Right kidney (tissue), 9 donors: Measurements from ENCODE around the gene ADAMTS7.
A peak's percentile ranks its signal among the peaks of the same experiment; 100 is the strongest.
"Not testable (repeated sequence)": the region's sequence is repeated elsewhere in the genome, so short reads cannot be mapped to it uniquely, and the experiment has no call there.

Experiments
- DNase-seq: peaks from one replicate; pipeline ENCODE4 v3.0.0-alpha.2; 2016
- long read RNA-seq, 8 donors: transcript quantifications; one replicate each; lab custom pipeline, GENCODE V29; 2026

Gene ADAMTS7, protein sequence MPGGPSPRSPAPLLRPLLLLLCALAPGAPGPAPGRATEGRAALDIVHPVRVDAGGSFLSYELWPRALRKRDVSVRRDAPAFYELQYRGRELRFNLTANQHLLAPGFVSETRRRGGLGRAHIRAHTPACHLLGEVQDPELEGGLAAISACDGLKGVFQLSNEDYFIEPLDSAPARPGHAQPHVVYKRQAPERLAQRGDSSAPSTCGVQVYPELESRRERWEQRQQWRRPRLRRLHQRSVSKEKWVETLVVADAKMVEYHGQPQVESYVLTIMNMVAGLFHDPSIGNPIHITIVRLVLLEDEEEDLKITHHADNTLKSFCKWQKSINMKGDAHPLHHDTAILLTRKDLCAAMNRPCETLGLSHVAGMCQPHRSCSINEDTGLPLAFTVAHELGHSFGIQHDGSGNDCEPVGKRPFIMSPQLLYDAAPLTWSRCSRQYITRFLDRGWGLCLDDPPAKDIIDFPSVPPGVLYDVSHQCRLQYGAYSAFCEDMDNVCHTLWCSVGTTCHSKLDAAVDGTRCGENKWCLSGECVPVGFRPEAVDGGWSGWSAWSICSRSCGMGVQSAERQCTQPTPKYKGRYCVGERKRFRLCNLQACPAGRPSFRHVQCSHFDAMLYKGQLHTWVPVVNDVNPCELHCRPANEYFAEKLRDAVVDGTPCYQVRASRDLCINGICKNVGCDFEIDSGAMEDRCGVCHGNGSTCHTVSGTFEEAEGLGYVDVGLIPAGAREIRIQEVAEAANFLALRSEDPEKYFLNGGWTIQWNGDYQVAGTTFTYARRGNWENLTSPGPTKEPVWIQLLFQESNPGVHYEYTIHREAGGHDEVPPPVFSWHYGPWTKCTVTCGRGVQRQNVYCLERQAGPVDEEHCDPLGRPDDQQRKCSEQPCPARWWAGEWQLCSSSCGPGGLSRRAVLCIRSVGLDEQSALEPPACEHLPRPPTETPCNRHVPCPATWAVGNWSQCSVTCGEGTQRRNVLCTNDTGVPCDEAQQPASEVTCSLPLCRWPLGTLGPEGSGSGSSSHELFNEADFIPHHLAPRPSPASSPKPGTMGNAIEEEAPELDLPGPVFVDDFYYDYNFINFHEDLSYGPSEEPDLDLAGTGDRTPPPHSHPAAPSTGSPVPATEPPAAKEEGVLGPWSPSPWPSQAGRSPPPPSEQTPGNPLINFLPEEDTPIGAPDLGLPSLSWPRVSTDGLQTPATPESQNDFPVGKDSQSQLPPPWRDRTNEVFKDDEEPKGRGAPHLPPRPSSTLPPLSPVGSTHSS (N-terminal part only)
- long read RNA-seq, donor 1, partial matches to known transcripts = 766 of 798 reads
- long read RNA-seq, donor 1, other reads (novel, unspliced or antisense) = 32 of 798 reads
- long read RNA-seq, donor 2, partial matches to known transcripts = 526 of 606 reads
- long read RNA-seq, donor 2, other reads (novel, unspliced or antisense) = 79 of 606 reads
- long read RNA-seq, donor 3, full-length matches to known transcripts = 1 of 1 reads
- long read RNA-seq, donor 3, partial matches to known transcripts = 0 of 1 reads
- long read RNA-seq, donor 3, other reads (novel, unspliced or antisense) = 0 of 1 reads
- long read RNA-seq, donor 4, partial matches to known transcripts = 12 of 12 reads
- long read RNA-seq, donor 4, other reads (novel, unspliced or antisense) = 0 of 12 reads
- long read RNA-seq, donor 5, partial matches to known transcripts = 338 of 627 reads
- long read RNA-seq, donor 5, other reads (novel, unspliced or antisense) = 289 of 627 reads
- long read RNA-seq, donor 6, full-length matches to known transcripts = 1 of 6 reads
- long read RNA-seq, donor 6, partial matches to known transcripts = 5 of 6 reads
- long read RNA-seq, donor 6, other reads (novel, unspliced or antisense) = 0 of 6 reads
- long read RNA-seq, donor 7 = 0 reads
- long read RNA-seq, donor 8, full-length matches to known transcripts = 1 of 669 reads
- long read RNA-seq, donor 8, partial matches to known transcripts = 374 of 669 reads
- long read RNA-seq, donor 8, other reads (novel, unspliced or antisense) = 294 of 669 reads

DNA sequence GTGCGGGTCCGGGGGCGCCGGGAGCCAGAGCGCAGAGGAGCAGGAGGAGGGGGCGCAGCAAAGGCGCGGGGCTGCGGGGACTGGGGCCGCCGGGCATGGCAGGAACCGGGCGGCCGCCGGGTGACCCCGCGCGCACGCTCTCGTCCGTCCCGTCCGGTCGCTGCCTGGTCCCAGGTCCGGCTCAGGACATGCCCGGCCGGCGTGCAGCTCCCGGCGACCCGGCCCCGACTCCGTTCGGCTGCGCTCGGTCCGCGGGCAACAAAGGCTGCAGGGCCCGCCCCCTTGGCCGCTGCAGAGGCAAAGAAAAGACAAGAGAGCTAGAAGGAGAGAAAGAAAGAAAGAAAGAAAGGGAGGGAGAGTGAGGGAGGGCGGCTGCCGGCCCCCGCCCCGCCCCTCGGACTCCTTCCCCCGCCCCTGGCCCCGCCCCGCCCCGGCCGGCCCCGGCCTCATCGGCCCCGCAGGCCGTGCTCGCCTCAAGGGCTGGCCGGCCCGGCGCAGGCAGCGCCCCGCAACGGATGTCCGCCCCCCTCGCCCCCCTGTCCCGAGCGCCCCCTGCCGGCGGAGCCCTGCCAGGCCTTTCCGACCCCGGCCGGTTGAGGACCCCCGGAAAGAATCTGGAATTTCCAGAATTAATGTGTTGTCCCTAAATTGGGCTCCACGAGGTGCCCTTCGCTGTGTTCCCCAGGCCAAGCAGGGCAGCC lies at the start of gene ADAMTS7:
Gene ADAMTS7 (minus strand): TSS at position 341 of the 701 bp plus-strand sequence. CDS start 244 bp downstream, at position 97.
- peak; percentile 92 for DNase-seq

DNA sequence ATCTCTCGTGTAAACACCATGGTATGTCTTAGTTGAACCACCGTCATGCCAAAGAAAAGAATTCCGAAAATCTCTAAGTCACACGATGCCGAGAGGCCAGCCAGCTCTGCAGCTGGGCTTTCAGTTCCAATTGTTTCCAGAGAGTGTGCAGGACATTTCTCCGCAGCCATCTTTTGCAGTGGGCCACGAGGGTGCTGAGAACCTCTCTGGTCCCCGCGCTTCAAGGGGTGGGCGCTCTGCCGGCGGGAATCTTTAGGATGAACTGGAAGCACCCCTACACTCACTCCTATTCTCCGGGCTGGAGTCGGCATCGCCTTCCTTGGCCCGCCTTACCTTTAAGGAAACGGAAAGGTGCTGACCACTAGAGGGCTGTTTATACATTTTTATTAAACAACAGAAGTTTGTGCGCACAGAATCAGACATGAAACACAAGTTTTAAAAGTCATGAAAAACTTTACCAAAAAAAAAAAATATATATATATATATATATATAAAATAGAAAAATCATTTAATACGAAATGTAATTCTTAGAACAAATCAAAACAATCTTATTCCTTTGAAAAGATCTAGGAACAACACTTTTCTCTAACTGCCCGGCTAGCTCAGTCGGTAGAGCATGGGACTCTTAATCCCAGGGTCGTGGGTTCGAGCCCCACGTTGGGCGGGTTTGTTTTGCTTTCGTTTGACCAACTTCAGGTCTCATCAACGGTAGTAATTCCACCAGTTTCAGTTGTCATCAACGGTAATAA lies 48.9 kb upstream of the ADAMTS7 start:
- peak; percentile 83 for DNase-seq

DNA sequence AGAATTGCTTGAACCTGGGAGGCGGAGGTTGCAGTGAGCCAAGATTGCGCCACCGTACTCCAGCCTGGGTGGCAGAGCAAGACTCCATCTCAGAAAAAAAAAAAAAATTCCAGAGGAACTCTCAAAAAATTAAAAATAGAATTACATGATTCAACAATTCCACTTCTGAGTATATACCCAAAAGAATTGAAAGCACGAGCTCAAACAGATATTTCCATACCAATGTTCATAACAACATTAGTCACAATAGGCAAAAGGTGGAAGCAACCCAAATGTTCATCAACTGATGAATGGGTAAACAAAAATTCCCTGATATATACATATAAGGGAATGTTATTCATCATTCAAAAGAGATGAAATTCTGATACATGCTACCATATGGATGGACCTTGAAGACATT lies 44.5 kb upstream of the ADAMTS7 start:
- no peak for DNase-seq

DNA sequence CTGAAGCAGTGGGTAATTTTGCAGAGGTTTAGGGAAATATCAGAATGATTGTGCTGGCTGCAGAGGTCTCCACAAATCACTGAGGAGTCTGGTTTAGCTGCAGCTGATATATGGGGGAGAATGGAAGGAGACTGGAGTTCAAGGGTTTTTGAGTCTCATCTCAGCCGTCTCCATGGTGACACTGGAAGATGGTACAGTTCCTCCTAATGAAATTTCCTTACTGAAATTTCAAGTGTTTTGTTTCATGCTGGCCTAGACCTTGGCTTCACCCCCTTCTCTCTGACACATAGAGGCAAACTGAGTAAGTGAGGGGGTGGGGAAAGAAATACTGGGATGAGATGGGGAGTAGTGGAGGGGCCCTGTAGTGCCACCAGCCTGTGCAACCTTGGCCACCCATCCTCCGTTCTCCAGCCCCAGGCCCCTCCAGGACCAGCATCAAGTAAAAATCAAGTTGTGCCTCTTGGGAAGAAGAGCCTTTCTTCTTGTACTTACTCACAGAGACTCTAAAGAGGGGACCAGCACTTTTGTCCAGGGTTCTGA lies 43.6 kb upstream of the ADAMTS7 start:
- DNase-seq = no peak

DNA sequence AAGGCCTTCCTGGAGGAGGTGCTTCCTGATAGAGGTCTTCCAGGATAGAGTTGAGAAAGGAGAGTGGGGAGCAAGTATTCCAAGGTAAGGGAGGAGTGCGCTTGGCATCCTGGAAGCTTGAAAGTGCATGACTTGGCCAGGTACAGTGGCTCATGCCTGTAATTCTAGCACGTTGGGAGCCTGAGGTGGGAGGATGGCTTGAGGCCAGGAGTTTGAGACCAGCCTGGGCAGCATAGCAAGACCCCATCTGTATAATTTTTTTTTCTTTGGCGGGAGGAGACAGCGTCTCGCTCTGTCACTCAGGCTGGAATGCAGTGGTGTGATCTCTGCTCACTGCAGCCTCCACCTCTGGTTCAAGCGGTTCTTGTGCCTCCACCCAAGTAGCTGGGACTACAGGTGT lies 42.2 kb upstream of the ADAMTS7 start:
- DNase-seq = no peak

DNA sequence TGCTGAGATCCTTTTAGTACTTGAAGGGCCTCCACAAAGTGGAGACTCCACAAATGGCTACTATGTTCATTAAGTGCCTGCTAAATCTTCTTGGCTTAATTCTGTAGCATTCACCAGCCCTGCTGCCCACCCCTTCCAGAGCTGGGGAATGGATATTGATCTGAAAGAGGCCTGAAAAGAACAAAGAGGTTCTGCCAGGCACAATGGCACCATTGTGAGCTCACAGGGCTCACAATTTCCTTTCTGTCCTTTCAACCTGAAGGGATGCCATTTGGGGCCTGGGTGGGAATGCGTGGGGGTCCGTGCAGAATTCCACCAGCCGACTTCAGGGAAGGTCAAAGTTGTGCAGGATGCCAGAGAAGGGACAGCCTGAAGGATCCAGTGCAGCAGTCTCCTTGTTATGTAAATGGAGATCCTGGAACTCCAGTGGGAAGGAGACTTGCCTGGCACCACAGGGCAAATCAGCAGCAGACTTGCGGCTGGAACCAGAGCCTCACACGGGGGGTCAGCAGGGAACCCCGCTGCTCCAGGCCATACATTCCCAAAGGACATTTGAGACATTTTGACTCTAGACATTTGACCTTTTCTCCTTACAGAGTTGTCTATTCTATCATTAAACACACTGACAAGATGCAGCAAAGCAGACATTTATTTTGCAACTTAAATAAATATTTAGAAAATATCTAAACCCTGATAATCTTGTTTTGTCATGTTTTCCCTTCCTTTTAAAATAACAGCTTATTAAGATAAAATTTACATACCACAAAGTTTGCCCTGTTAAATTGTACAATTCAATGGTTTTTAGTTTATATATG lies 39.9 kb upstream of the ADAMTS7 start:
- no peak for DNase-seq

DNA sequence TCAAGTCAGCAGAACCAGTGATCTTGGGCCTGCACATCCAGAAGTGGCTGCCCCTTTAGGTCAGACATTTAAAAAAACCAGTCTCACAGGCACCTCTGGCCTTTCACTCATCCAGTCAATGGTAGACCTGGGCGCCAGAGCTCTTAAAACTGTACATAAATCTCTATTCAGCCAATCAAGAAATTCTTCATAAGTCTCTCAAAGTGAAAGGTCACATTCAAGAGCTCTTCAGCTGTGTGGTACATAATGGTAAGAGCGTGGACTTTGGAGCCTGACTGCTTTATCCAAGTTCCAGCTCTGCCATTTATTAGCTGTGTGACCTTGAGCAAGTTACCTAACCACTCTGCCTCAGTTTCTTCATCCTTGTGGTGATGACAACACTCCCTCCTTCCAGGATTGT lies 39.1 kb upstream of the ADAMTS7 start:
- DNase-seq = no peak

DNA sequence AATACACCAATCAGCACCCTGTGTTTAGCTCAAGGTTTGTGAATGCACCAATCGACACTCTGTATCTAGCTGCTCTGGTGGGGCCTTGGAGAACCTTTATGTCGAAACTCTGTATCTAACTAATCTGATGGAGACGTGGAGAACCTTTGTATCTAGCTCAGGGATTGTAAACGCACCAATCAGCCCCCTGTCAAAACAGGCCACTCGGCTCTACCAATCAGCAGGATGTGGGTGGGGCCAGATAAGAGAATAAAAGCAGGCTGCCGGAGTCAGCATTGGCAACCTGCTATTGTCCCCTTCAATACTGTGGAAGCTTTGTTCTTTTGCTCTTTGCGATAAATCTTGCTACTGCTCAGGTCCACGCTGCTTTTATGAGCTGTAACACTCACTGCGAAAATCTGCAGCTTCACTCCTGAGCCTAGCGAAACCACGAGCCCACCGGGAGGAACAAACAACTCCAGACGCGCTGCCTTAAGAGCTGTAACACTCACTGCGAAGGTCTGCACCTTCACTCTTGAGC lies 36.2 kb upstream of the ADAMTS7 start:
- DNase-seq = not testable (repeated sequence)

DNA sequence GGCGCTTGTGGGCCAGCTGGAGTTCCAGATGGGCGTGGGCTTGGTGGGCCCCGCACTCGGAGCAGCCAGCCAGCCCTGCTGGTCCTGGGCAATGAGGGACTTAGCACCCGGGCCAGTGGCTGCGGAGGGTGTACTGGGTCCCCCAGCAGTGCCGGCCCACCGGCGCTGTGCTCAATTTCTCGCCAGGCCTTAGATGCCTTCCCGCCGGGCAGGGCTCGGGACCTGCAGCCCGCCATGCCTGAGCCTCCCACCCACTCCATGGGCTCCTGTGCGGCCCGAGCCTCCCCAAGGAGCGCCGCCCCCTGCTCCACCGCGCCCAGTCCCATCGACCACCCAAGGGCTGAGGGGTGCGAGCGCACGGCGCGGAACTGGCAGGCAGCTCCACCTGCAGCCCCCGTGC lies 35.6 kb upstream of the ADAMTS7 start:
- DNase-seq = not testable (repeated sequence)

DNA sequence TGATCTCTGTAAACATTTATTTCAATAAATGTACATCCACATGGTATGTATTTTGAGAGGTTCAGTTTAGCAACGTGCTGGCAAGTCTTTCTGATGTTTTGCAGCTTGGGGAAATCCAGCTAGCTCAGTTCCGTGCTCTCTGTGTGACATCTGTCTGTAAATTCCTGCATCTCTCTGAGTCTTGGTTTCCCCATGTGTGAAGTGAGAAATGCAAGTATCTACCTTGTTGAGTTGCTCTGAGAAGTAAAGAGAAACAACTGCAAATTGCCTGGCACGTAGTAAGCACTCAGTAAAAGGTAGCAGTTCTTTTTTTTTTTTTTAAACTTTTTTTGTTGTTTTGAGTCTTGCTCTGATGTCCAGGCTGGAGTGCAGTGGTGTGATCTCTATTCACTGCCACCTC lies 31.3 kb upstream of the ADAMTS7 start:
- no peak for DNase-seq

DNA sequence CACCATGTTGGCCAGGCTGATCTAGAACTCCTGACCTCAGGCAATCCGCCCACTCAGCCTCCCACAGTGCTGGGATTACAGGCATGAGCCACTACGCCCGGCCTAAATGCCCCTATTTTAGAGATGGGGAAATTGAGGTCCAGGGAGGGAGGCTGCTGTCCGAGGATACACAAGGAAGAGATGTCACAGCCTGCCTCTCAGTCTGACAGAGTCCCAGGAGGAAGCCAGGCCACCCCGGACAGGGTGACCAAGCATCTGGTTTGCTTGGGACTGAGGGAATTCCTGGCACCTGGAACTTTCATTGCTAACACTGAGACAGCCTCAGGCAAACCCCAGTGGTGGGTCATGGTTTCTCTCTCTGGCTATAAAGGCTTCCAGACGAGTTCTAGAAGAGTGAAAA lies 30.6 kb upstream of the ADAMTS7 start:
- no peak for DNase-seq

DNA sequence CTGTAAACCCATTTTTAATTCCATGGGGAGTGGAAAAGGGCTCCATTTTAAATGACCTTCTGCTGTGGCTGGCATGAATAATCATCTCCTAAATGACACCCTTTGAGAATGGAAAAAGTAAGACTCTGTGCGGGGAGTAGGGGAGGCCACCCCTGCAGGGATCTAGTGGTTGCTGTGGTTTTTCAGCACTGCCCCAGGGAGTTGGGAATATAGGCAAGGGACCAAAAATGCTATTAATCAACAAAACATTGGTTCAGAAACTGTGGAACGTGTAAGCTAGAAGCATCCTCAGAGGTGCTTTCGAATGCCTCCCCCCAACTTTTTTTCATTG lies 30.1 kb upstream of the ADAMTS7 start:
- no peak for DNase-seq

DNA sequence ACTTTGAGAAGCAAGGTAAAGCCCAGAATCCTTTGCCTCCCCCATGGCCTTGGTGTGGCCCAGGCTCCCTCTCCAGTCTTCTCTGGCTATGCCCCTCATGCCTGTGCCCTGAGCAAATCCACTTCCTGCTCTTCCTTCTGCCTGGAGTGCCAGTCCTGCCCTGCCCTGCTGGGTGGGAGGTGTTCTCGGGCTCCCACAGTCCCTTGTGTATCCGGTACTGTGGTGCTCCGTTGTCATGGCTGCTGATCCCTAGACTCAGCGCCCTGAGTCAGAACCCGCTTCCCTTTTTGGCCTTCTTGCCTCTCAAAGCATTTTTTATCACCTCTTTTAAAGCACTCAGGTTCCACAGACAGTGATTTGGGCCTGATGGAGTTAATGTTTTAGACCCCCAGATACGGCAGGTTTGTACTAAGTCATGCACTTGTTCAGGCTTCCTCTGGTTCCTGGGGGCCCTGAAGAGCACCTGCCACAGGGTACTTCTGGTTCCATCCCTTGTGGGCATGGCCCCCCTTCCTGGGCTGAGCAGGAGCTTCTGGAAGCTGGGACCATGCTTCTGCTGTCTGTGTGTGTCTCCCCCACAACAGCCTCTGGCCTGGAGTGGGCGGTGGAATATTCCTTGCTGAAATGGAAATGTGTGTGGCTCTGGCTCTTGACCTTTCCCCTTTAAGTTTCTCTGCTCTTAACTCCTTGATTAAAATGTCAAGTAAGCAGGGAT lies 29.6 kb upstream of the ADAMTS7 start:
- DNase-seq = no peak

DNA sequence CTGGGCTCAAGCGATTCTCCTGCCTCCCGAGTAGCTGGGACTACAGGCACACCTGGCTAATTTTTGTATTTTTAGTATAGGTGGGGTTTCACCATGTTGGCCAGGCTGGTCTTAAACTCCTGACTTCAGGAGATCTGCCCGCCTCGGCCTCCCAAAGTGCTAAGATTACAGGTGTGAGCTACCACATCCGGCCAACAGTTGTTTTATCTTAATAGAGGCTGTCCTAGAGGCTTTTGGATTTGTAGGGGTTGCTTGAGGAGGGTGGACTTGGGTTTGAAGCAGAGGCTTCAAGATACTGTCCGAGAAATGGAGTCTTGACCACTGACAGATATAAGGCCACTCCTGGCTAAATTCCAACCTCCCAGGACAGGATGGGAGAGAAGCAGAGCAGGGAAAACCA lies 27.9 kb upstream of the ADAMTS7 start:
- not testable (repeated sequence) for DNase-seq

DNA sequence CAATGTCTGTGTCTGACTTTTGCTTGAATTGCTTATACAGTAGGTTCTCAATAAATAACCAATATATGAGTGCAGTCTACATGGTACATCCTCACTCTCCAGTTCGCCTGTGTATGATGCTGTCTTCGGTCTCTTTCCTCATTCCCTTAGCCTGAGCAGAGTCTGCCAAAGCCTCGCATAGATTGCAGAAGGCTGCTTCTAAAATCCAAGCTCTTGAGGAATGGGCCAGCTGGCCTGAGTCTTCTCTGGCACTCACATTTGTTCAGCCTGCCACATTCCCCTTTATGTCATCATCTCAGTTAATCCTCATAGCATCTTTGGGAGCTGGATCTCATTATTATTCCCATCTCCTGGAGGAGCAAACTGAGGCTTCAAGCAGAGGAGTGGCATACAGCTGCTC lies 27.2 kb upstream of the ADAMTS7 start:
- no peak for DNase-seq

DNA sequence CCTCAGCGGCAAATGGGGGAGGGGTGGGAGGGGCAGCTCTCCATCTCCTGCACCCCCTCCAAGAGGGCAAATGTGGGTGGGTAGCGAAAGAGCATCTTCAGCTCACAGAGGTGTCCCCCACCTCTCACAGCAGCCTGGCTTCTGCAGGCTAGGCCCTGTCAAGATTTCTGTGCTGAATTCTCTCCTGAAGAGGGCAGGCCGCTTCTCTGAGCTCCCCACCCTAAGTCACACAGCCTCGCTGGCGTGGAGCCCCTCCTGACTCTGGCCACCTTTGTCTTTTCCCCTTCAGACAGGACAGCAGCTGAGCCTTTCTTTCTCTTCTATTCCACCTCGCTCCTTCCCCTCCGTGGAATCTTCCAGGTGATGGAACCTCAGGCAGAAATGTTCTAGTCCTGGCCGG lies 26.3 kb upstream of the ADAMTS7 start:
- no peak for DNase-seq

DNA sequence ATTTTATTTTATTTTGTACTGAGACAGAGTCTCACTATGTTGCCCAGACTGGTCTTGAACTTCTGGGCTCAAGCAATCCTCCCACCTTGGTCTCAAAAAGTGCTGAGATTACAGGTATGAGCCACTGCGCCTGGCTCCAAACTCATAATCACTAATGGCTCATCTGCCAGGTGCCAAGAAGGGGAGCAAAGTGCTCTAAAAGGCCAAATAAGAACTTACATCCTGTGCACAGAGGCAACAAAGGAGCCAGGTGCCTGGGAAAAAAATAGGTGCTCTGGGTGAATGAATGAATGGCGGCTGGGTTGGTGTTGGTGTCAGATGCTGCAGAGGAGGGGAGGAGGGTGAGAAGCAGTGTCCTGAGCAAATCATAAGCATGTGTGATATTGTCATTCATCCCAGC lies 25.9 kb upstream of the ADAMTS7 start:
- DNase-seq = no peak

DNA sequence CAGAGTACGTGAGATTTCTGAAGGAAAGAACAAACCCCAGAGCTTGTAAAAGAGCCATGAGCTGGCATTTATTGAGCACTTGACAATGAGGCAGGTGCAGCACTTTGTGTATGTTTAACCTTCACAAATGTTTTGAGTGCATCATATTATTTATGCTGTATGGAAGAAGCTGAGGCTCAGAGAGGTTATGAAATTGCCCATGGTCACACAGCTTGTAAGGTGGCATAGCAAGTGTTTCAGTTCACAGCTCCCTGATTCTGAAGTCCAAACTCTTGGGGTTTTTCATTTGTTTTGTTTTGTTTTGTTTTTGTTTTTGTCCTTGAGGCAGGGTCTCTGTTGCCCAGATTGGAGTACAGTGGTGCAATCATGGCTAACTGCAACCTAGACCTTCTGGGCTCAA lies 25.1 kb upstream of the ADAMTS7 start:
- no peak for DNase-seq
